Measurements from ENCODE around the gene MAD1L1.
"Not testable (repeated sequence)": the region's sequence is repeated elsewhere in the genome, so short reads cannot be mapped to it uniquely, and the experiment has no call there.

MAD1L1 gene

GRCh38 chr7:2008101-2008935 lies 224.4 kb downstream of the MAD1L1 start:
- DNase-seq = no peak

GRCh38 chr7:2007551-2007950 lies 225.2 kb downstream of the MAD1L1 start:
- no peak for DNase-seq

GRCh38 chr7:2006921-2007381 lies 225.8 kb downstream of the MAD1L1 start:
- DNase-seq = no peak

- DNase-seq = no peak
These were observed 226.4 kb downstream of the MAD1L1 start for GRCh38 chr7:2006231-2006771.

GRCh38 chr7:2005786-2006185 lies 227.0 kb downstream of the MAD1L1 start:
- DNase-seq = no peak

- DNase-seq = no peak
These were observed 227.7 kb downstream of the MAD1L1 start for GRCh38 chr7:2004841-2005725.

GRCh38 chr7:2003931-2004812 lies 228.6 kb downstream of the MAD1L1 start:
- no peak for DNase-seq

- DNase-seq = no peak
These were observed 229.3 kb downstream of the MAD1L1 start for GRCh38 chr7:2003451-2003930.

- DNase-seq = no peak
These were observed 229.9 kb downstream of the MAD1L1 start for GRCh38 chr7:2002561-2003450.

- DNase-seq = no peak
These were observed 230.9 kb downstream of the MAD1L1 start for GRCh38 chr7:2001601-2002442.

GRCh38 chr7:2000746-2001321 lies 231.9 kb downstream of the MAD1L1 start:
- no peak for DNase-seq

GRCh38 chr7:2000153-2000687 lies 232.5 kb downstream of the MAD1L1 start:
- no peak for DNase-seq

- no peak for DNase-seq
These were observed 233.3 kb downstream of the MAD1L1 start for GRCh38 chr7:1999278-1999984.

- no peak for DNase-seq
These were observed 234.6 kb downstream of the MAD1L1 start for GRCh38 chr7:1998146-1998545.

GRCh38 chr7:1997537-1998076 lies 235.1 kb downstream of the MAD1L1 start:
- DNase-seq = no peak

GRCh38 chr7:1996816-1997215 lies 235.9 kb downstream of the MAD1L1 start:
- no peak for DNase-seq

GRCh38 chr7:1995911-1996420 lies 236.8 kb downstream of the MAD1L1 start:
- DNase-seq = not testable (repeated sequence)

- DNase-seq = no peak
These were observed 237.3 kb downstream of the MAD1L1 start for GRCh38 chr7:1995426-1995825.
